WTC11 (cell line): ENCODE results near the gene FUBP3.
"Not testable (repeated sequence)": the region's sequence is repeated elsewhere in the genome, so short reads cannot be mapped to it uniquely, and the experiment has no call there.

ENCODE experiments used
- CTCF ChIP-seq: fragments of 200-600 bp; IDR thresholded peaks from 2 replicates; pipeline ENCODE4 v1.8.0; 2022; ENCODE audit warnings: antibody characterized with exemption
- NR1H2 ChIP-seq: sonication (generic); formaldehyde crosslinking; IDR thresholded peaks from 2 replicates; pipeline ENCODE4 v1.9.0; 2021; ENCODE audit warnings: mild to moderate bottlenecking, moderate library complexity, missing genetic modification reagents
- USF2 ChIP-seq: sonication (generic); formaldehyde crosslinking; IDR thresholded peaks from 2 replicates; pipeline ENCODE4 v1.8.1; 2023; ENCODE audit warnings: mild to moderate bottlenecking, missing genetic modification reagents, moderate library complexity

GRCh38 chr9:130685945-130686344 lies 106.6 kb downstream of the FUBP3 start:
- not testable (repeated sequence) for TF ChIP-seq NR1H2 (CRISPR knock-in tag); CTCF; USF2 (CRISPR knock-in tag)
